PC-9 (cell line): Measurements from ENCODE around the gene NSD2.

Experiments used
- CTCF ChIP-seq: fragments of 200-600 bp; sonication (generic); conservative IDR thresholded peaks from 2 replicates; pipeline ENCODE4 v1.6.1; 2017; ENCODE audit warnings: mixed run types, antibody characterized with exemption, mild to moderate bottlenecking, moderate library complexity
- EZH2 ChIP-seq: fragments of 200-600 bp; sonication (generic); IDR thresholded peaks from 2 replicates; pipeline ENCODE4 v1.8.0; 2017; ENCODE audit warnings: antibody characterized with exemption, low read depth

GRCh38 chr4:1982124-1983052 is 111.2 kb downstream of the NSD2 start:
- TF ChIP-seq CTCF (no peak), EZH2 (no peak)
